Fibroblast of upper back skin (primary cell): ENCODE measurements around the gene SEMA3F.

Experiments used
- DNase-seq: peaks from one replicate; pipeline ENCODE4 v3.0.0-alpha.2; 2013

SEMA3F gene

GRCh38 chr3:50132421-50133282 is 22.5 kb upstream of the SEMA3F start:
- no peak for DNase-seq

GRCh38 chr3:50133283-50133615 is 21.9 kb upstream of the SEMA3F start:
- no peak for DNase-seq

GRCh38 chr3:50134367-50134766 is 20.8 kb upstream of the SEMA3F start:
- DNase-seq, result no peak

GRCh38 chr3:50135964-50136363 is 19.2 kb upstream of the SEMA3F start:
- no peak for DNase-seq

GRCh38 chr3:50136714-50137405 is 18.3 kb upstream of the SEMA3F start:
- no peak for DNase-seq

GRCh38 chr3:50137531-50137930 is 17.6 kb upstream of the SEMA3F start:
- no peak for DNase-seq

- peak; percentile 65 for DNase-seq
Observed at GRCh38 chr3:50138266-50139200, 16.6 kb upstream of the SEMA3F start.

GRCh38 chr3:50139308-50139707 is 15.8 kb upstream of the SEMA3F start:
- DNase-seq, result no peak

- no peak for DNase-seq
Observed at GRCh38 chr3:50139718-50140423, 15.3 kb upstream of the SEMA3F start.

- no peak for DNase-seq
Observed at GRCh38 chr3:50140990-50141389, 14.1 kb upstream of the SEMA3F start.

- DNase-seq, result no peak
Observed at GRCh38 chr3:50146316-50146901, 8.7 kb upstream of the SEMA3F start.

GRCh38 chr3:50147016-50147415 is 8.1 kb upstream of the SEMA3F start:
- DNase-seq, result no peak

- DNase-seq, result no peak
Observed at GRCh38 chr3:50147447-50147846, 7.7 kb upstream of the SEMA3F start.

- DNase-seq, result peak; percentile 62
Observed at GRCh38 chr3:50147861-50148260, 7.3 kb upstream of the SEMA3F start.

- no peak for DNase-seq
Observed at GRCh38 chr3:50150404-50150750, 4.7 kb upstream of the SEMA3F start.

- no peak for DNase-seq
Observed at GRCh38 chr3:50150863-50151686, 4.0 kb upstream of the SEMA3F start.

- no peak for DNase-seq
Observed at GRCh38 chr3:50151728-50152127, 3.4 kb upstream of the SEMA3F start.

GRCh38 chr3:50153782-50154475 is 1.2 kb upstream of the SEMA3F start:
- DNase-seq, result no peak

- DNase-seq, result no peak
Observed at GRCh38 chr3:50154476-50154839, 666 bp upstream of the SEMA3F start.

GRCh38 chr3:50155491-50155878 is 361 bp downstream of the SEMA3F start:
- DNase-seq, result no peak

- DNase-seq, result peak; percentile 15
Observed at GRCh38 chr3:50155891-50156290, 767 bp downstream of the SEMA3F start.
